Kidney (tissue), 14 donors: ENCODE results near the gene CYP2A7. TPM values are rescaled to one million over a fixed set of nuclear protein-coding genes. Genes with fewer than 3 reads are reported as not detected.
"Not testable (repeated sequence)": the region's sequence is repeated elsewhere in the genome, so short reads cannot be mapped to it uniquely, and the experiment has no call there.

Source experiments
- DNase-seq, 5 donors: peaks; one replicate each; pipeline ENCODE4 v3.0.0-alpha.2; 2013 to 2020
- FAIRE-seq: peaks from 2 replicates; lab custom pipeline; 2012; peaks lifted over from hg19 to GRCh38; lab: Jason Lieb, UNC
- H3K27ac ChIP-seq, 2 donors: one replicate each; pipeline ENCODE4 v1.7.0; 2013; ENCODE audit warnings: low read depth in 2 of 2, low read length in 2 of 2, inconsistent platforms in 1 of 2
- H3K27me3 ChIP-seq: one replicate; pipeline ENCODE4 v1.7.1; 2013; ENCODE audit warnings: low read length, inconsistent platforms; ENCODE audit not compliant: control insufficient read depth, insufficient read depth
- H3K36me3 ChIP-seq, 3 donors: one replicate each; pipeline versions ENCODE4 v1.7.0 to v1.7.1; 2013; ENCODE audit warnings: low read length in 3 of 3, control low read depth in 1 of 3, inconsistent platforms in 1 of 3; ENCODE audit not compliant: insufficient read depth in 3 of 3, control insufficient read depth in 2 of 3
- H3K4me1 ChIP-seq, 3 donors: one replicate each; pipeline versions ENCODE4 v1.7.0 to v1.7.1; 2013; ENCODE audit warnings: low read length in 3 of 3, inconsistent platforms in 1 of 3, low read depth in 1 of 3; ENCODE audit not compliant: control insufficient read depth in 2 of 3, insufficient read depth in 2 of 3
- H3K4me3 ChIP-seq, 3 donors: one replicate each; pipeline versions ENCODE4 v1.7.0 to v1.8.1; 2013; ENCODE audit warnings: low read length in 3 of 3, control low read depth in 1 of 3, inconsistent platforms in 1 of 3
- H3K9ac ChIP-seq, 3 donors: one replicate each; pipeline versions ENCODE4 v1.7.0 to v1.7.1; 2013; ENCODE audit warnings: low read length in 3 of 3, control low read depth in 1 of 3, inconsistent platforms in 1 of 3
- H3K9me3 ChIP-seq, 3 donors: one replicate each; pipeline versions ENCODE4 v1.7.0 to v1.7.1; 2013; ENCODE audit warnings: low read length in 3 of 3, control low read depth in 1 of 3, inconsistent platforms in 1 of 3; ENCODE audit not compliant: control insufficient read depth in 2 of 3, insufficient read depth in 1 of 3
- intact Hi-C: fragments of 100-400 bp; cut with DNase I; formaldehyde crosslinking; loops from one replicate; pipeline ENCODE4 v1.11.1; 2022
- polyA plus RNA-seq: library from polyadenylated mRNA; stranded (reverse); fragments of 350-450 nt; fragmentation: Illumina TruSeq; extraction: RNeasy Lipid Tissue Mini Kit (QIAGEN cat#74804); gene quantifications from one replicate; pipeline ENCODE4 v1.2.3, GENCODE V29; 2014; ENCODE audit warnings: low read depth, low replicate concordance; ENCODE audit not compliant: insufficient read depth
- total RNA-seq: library from RNA; stranded (reverse); fragmentation: NEBNext Ultra II Directional; extraction: Animal tissue kit (Norgen Biotek cat#: 25700); gene quantifications from one replicate; pipeline ENCODE4 v1.2.1, GENCODE V29; 2021
- TF ChIP-seq, protein P1 (sequence below): IDR thresholded peaks from 3 replicates; pipeline ENCODE4 v1.5.1; 2012; ENCODE audit warnings: mild to moderate bottlenecking, moderate library complexity, borderline replicate concordance; ENCODE audit not compliant: insufficient read depth; ENCODE audit errors: extremely low read depth
- donor health status: control.
- donor health status: control.
- donor health status: control.
- donor health status: control.
- donor health status: control.
- donor health status: DM: yes; HTN: yes; CAD: no.
- donor health status: Normal renal cell carcinoma (clear cell type).

Gene CYP2A7
- total and polyA plus RNA-seq, 2 donors from 2014 or later, result not detected

DNA sequence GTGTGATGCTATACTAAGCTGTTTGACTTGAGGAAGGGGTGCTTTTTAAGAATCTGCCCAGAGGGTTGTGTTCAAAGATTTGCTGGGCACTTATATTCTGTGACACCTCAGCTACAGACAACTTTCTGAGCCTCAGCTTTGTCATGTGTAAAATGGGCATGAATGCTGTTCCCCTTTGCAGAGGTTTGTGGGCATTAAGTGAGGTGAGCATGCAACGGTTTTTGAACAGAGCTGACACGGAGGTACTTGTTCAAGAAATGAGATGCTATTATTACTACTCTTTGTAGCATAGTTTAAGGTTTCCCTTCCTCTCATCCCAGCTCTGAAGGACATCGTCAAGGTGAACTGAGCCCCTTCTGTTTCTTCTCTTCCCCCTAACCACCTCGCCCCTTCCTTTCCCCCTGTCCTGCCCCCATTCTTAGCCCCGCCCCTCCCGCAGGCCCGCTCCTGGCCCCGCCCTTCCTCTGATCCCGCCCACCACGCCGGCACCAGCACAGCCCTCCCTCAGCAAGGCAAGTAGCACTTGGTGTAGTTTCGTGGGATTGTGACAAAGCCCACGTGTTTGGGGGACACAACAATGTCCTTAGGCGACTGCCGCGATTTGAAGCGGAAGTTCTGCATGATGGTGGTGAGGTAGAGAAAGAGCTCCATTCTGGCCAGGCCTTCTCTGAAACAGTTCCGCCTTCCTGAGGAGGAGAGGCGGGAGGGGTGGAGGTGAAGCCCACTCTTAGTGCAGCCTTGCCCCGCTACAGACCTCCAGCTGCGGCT, 26.1 kb upstream of the CYP2A7 start:
- no peak for FAIRE-seq
- no peak overlapping the region for H3K9ac ChIP-seq
- no peaks in the 10 kb centered on the region for H3K9me3 ChIP-seq
- no peaks in the 10 kb centered on the region for H3K27me3 ChIP-seq
- DNase-seq, result no peak
- intact Hi-C loops, result no loop called here
- H3K27ac ChIP-seq, result no peak overlapping the region
- TF ChIP-seq, protein P1, sequence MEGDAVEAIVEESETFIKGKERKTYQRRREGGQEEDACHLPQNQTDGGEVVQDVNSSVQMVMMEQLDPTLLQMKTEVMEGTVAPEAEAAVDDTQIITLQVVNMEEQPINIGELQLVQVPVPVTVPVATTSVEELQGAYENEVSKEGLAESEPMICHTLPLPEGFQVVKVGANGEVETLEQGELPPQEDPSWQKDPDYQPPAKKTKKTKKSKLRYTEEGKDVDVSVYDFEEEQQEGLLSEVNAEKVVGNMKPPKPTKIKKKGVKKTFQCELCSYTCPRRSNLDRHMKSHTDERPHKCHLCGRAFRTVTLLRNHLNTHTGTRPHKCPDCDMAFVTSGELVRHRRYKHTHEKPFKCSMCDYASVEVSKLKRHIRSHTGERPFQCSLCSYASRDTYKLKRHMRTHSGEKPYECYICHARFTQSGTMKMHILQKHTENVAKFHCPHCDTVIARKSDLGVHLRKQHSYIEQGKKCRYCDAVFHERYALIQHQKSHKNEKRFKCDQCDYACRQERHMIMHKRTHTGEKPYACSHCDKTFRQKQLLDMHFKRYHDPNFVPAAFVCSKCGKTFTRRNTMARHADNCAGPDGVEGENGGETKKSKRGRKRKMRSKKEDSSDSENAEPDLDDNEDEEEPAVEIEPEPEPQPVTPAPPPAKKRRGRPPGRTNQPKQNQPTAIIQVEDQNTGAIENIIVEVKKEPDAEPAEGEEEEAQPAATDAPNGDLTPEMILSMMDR, result no peak
- H3K36me3 ChIP-seq, result no peaks in the 10 kb centered on the region
- H3K4me1 ChIP-seq, result no peaks in the 10 kb centered on the region
- no peak overlapping the region for H3K4me3 ChIP-seq

DNA sequence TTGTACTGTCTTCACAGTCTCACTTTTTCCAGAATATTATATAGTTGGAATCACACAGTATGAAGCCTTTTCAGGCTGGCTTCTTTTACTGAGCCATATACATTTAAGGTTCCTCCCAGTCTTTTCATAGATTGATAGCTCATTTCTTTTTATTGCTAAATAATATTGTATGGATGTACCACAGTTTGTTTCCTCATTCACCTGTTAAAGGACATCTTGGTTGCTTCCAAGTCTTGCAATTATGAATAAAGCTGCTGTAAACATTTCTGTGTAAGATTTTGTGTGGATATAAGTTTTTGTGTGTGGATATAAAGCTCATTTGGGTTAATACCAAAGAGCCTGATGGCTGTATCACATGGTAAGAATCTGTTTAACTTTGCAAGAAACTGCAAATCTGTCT, 24.5 kb upstream of the CYP2A7 start:
- FAIRE-seq, result no peak
- TF ChIP-seq, protein P1, result no peak
- no peak overlapping the region for H3K4me3 ChIP-seq
- no peaks in the 10 kb centered on the region for H3K4me1 ChIP-seq
- H3K9ac ChIP-seq, result no peak overlapping the region
- DNase-seq, result no peak
- intact Hi-C loops, result no loop called here
- no peaks in the 10 kb centered on the region for H3K9me3 ChIP-seq
- H3K27ac ChIP-seq, result no peak overlapping the region
- no peaks in the 10 kb centered on the region for H3K36me3 ChIP-seq
- H3K27me3 ChIP-seq, result no peaks in the 10 kb centered on the region

DNA sequence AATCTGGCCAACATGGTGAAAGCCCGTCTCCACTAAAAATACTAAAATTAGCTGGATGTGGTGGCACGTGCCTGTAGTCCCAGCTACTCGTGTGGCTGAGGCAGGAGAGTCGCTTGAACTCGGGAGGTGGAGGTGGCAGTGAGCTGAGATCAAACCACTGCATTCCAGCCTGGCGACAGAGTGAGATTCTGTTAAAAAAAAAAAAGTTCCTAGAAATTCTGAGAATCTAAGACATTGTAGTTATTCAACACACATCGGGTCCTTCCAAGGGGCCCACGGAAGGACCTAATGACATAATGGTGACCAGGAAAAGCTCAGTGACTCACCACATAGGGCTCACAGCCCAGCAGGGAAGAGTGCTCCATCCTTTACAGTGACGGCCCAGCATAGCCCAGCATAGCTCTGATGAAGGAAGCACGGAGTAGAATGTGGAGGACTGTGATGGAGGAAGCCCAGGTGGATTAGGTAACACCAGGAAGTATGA, 22.7 kb upstream of the CYP2A7 start:
- H3K4me1 ChIP-seq, H3K4me3 ChIP-seq, FAIRE-seq, H3K27ac ChIP-seq, H3K9me3 ChIP-seq, H3K9ac ChIP-seq, H3K36me3 ChIP-seq, intact Hi-C loops, H3K27me3 ChIP-seq, DNase-seq: not testable (repeated sequence)

DNA sequence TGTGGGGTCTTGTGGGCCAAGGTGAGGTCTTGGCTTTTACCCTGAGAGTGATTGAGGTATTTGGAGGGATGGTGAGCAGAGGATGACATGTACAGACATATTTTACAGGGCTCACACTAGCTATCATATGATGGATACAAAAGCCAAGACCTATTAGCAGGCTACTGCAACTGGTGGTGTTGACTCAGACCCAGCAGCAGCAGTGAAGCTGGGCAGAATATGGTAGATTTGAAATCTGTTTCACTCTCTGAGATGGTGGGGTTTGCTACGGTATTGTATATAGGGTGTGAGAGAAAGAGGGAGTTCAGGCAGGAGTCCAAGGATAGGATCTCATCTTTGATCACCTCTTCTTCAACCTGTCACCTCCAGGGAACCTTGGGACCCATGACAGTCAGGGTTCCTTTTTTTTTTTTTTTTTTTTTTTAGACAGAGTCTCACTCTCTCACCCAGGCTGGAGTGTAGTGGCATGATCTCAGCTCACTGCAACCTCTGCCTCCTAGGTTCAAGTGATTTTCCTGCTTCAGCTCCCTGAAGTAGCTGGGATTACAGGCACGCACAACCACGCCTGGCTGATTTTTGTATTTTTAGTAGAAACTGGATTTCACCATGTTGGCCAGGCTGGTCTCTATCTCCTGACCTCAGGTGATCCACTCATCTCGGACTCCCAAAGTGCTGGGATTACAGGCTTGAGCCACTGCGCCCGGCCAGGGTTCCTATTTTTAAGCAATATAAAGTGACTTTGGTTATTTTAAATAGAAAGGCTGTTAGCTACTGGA, 20.1 kb upstream of the CYP2A7 start:
- DNase-seq, H3K9ac ChIP-seq, intact Hi-C loops, H3K4me1 ChIP-seq, FAIRE-seq, H3K9me3 ChIP-seq, H3K27ac ChIP-seq, H3K27me3 ChIP-seq, H3K36me3 ChIP-seq, H3K4me3 ChIP-seq: not testable (repeated sequence)

DNA sequence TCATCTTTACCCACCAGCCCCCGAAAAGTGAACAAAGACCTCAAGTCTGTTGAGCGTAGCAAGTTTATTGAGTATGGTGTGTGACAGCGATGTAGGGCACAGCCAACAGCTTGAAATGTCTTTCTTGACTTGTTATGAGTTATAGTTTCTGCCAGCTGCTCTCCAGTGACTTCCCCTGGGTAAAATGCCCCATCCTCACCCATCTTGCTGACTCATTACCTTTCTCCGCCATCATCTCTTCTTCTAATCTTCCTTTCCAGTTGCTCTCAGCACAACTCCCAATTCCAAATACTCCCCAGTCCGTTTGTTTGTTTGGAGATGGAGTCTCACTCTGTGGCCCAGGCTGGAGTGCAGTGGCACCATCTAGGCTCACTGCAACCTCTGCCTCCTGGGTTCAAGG, 18.5 kb upstream of the CYP2A7 start:
- DNase-seq, FAIRE-seq, H3K4me3 ChIP-seq, H3K27ac ChIP-seq, H3K36me3 ChIP-seq, intact Hi-C loops, H3K27me3 ChIP-seq, H3K9me3 ChIP-seq, H3K9ac ChIP-seq, H3K4me1 ChIP-seq: not testable (repeated sequence)

DNA sequence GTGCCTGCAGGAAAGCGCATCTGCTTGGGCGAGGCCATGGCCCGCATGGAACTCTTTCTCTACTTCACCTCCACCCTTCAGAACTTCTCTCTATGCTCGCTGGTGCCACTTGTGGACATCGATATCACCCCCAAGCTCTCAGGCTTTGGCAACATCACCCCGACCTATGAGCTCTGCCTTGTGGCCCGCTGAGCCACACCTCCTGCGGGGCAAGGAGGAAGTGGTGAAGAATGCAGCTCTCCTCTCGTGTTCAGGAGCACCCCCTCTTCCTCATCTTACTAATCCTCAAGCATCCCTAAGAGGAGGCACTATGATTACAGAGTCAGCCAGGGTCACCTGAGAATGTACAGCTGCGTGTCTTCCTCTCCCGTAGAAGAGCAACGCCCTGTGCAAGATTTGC, 17.9 kb upstream of the CYP2A7 start:
- H3K4me1 ChIP-seq, H3K27me3 ChIP-seq, DNase-seq, H3K9ac ChIP-seq, H3K27ac ChIP-seq, H3K4me3 ChIP-seq, H3K9me3 ChIP-seq, intact Hi-C loops, FAIRE-seq, H3K36me3 ChIP-seq: not testable (repeated sequence)
